Motor neuron (in vitro differentiated cells): Measurements from ENCODE around the gene DENND11. TPM values are rescaled to one million over a fixed set of nuclear protein-coding genes. Genes with fewer than 3 reads are reported as not detected.
A peak's percentile ranks its signal among the peaks of the same experiment; 100 is the strongest.

Experiments used
- ATAC-seq, 8 experiments: fragments of 200-7000 bp; cut with Tn5 transposase; replicated peaks in 6 of 8; 2 replicates each; pipeline ENCODE4 v1.8.0; 2021; ENCODE audit warnings: mild to moderate bottlenecking in 8 of 8, moderate library complexity in 8 of 8
- H3K27ac ChIP-seq, 2 donors: fragments of 250-450 bp; sonication (Bioruptor Pico); 2 replicates each; pipeline ENCODE4 v1.9.0; 2021; ENCODE audit warnings: antibody characterized with exemption in 2 of 2, mild to moderate bottlenecking in 2 of 2, moderate library complexity in 1 of 2
- H3K4me1 ChIP-seq, 2 donors: fragments of 250-450 bp; sonication (Bioruptor Pico); replicated peaks in 1 of 2; 2 replicates each; pipeline ENCODE4 v1.6.1; 2021; ENCODE audit warnings: antibody characterized with exemption in 2 of 2, mild to moderate bottlenecking in 2 of 2, moderate library complexity in 1 of 2
- H3K4me3 ChIP-seq, 5 donors: fragments of 250-450 bp; sonication (Bioruptor Pico); 2 replicates each; pipeline ENCODE4 v1.9.0; 2021; ENCODE audit warnings: antibody characterized with exemption in 5 of 5, mild to moderate bottlenecking in 5 of 5, moderate library complexity in 4 of 5
- WGBS, 10 experiments: fragments of 450-650 bp; shearing (Covaris generic); methylation state at CpG; one replicate each; pipeline ENCODE4 v1.0.0; 2022; 5-methylcytosine and 5-hydroxymethylcytosine counted together
- in situ Hi-C, 9 experiments: fragments of 400-800 bp; cut with MboI; loops; one replicate each; pipeline ENCODE4 v1.15.0; 2021; ENCODE audit warnings: low sequenced_read_pairs in 9 of 9, low pct_unique_long_range_greater_than_20kb in 2 of 9; ENCODE audit not compliant: unreplicated experiment in 9 of 9
- total RNA-seq, 8 experiments: library from RNA; unstranded; fragments of 300-600 nt; gene quantifications; 2 replicates each; pipeline versions ENCODE4 v1.2.3 to v1.2.4, GENCODE V29; 2022

The DENND11 gene
- total RNA-seq, 8 experiments from 2014 or later, result 3.4 to 22.5 (median 16.7) TPM

DNA sequence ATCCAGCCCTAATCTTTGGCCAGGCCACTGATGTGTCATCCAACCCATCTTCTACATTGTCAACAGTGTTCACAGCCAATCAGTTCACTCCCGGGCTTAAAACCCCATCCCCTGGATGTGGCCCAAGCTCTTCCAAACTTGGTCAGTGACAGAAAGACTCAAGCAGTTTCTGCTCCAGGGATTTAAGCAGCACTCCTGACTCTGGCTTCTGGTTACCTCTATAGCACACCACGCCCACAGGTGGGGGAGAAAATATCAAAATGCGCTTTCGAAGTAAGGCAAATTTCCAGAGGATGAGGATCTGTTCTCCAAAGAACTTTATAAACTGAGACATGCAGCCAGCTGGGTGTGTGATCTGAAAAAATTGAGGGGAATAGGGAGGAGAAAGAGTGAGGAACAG lies 35.9 kb downstream of the DENND11 start:
- no peak for ATAC-seq
- in situ Hi-C loops, result no loop called here
- 11 to 100% (median 96%) methylated on average over 1 to 4 of the region's 4 CpGs; no CpG with 5 or more reads in 2 of the 10 experiments for WGBS, 10 experiments
- no peak overlapping the region for H3K4me3 ChIP-seq
- no peaks in the 10 kb centered on the region for H3K4me1 ChIP-seq
- no peak overlapping the region for H3K27ac ChIP-seq

DNA sequence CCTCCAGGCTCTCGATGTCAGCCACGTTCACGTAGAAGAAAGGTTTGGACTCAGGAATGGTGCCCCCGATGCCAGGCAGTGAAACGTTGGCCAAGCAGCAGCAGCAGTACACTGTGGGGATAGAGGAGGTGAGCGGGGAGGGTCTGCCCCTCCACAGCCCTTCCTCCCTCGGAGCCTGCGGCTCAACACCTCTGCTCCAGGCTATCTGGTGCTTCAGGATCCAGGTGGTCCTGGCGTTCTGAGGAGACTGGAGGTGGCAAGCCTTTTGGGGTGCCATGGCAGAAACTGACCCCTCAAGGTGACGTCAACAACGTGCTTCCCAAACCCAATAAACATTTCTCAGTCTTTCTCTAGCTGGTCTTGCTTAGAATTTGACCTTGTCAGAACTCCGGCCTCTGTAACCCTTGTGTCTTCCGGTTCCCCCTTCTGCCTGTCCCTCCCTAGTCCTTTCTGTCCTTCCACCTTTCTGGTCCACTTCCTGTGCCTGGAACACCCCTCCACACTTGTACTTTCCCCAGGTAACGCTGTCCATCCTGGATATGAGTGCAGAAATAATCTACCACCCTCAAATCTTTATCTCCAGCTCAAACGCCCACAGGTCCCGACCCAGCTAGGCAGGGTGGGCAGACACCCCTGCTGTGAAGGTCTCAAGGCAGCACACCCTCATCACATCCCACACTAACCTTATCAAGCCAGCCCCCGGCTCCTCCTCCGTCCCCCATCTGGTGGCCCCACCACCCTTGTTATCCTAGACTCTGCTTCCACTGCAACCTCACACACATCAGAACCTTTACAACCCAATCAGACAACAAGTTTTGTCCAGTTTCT lies 36.5 kb downstream of the DENND11 start:
- in situ Hi-C loops, result no loop called here
- 90 to 100% (median 95%) methylated on average over 2 to 5 of the region's 18 CpGs; no CpG with 5 or more reads in 3 of the 10 experiments for WGBS, 10 experiments
- Histone ChIP-seq H3K4me3 (no peak overlapping the region), H3K4me1 (no peaks in the 10 kb centered on the region), H3K27ac (no peak overlapping the region)
- ATAC-seq, result no peak

DNA sequence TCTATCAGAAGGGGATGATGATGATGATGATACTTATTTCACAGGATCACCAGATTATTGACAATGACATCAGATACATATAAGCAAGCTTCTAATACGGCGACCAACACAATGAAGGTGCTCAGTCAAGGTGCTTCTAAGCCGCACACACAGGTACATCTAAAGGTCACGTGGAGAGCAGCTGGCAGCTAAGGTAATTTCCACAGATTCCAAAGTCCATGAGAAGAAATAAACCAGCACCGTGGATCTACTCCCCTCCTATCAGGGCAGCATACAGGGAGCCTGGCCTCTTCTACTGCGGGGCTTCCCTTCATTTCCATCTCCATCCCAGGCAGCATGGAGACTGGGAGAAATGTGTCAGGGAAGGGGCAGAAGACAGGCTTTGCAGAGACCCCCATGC lies 37.5 kb downstream of the DENND11 start:
- Histone ChIP-seq H3K4me1 (no peaks in the 10 kb centered on the region), H3K27ac (no peak overlapping the region), H3K4me3 (no peak overlapping the region)
- WGBS, 10 experiments, result 100% methylated on average over 1 to 4 of the region's 6 CpGs; no CpG with 5 or more reads in 8 of the 10 experiments
- no peak for ATAC-seq
- in situ Hi-C loops, result no loop called here

DNA sequence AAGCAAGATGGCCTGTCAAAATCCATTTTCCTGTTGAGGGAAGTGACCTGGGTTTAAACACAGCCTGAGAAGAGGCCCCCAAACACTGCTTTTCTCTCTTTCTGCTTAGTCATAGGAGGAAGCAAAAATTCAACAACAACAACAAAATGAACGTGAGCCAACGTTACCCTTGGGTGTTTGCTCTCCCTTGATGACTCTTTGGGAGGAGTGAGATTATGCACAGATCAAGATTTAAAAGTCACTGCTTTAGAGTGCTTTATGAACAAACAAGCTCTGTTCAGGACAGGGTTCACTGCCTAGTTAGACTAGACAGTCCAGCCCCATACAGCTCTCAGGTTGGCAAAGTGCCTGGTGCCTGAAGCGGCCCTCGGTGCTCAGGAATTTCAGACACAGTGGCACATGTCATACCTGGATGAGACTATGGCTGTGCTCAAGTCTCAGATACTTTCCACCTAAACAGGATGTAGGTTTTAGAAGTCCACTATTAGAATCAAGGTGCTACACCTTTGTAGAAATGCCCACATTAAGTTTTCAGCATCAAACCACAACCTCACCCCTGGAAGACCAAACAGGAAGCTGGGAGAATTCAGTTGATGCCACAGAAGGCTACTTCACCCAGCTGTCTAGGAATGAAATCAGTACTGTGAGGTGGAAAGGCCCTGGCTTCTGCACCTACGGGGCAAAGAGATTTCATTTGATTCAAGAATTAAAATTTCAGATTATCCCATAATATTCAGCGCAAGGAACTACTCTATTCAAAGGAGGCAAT lies 38.7 kb downstream of the DENND11 start:
- H3K4me3 ChIP-seq, result no peak overlapping the region
- in situ Hi-C loops, result no loop called here
- no peaks in the 10 kb centered on the region for H3K4me1 ChIP-seq
- 46 to 100% (median 100%) methylated on average over 1 to 4 of the region's 6 CpGs; no CpG with 5 or more reads in 1 of the 10 experiments for WGBS, 10 experiments
- H3K27ac ChIP-seq, result no peak overlapping the region
- ATAC-seq, result peak in 3 of 8 experiments; percentile 78 to 90 (median 83)

DNA sequence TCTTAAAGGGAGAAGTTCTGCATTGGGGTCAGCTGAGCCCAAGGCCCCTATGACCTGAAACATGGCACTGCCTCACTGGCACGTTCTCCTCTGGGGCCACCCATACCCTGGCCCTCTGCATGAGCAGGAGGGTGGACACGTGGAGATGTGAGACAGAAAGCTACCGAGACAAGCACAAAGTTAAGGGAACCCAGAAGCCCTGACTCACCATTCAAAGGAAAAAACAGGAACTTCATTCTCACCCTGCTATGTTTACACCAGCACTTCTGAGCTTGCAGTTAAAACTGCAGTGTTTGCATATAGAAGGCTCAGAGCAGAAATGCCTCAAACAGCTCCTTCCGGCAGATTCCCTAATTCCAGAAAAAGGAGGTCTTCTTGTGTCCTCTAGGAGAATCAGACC lies 41.7 kb downstream of the DENND11 start:
- Histone ChIP-seq H3K4me1 (no peaks in the 10 kb centered on the region), H3K27ac (no peak overlapping the region), H3K4me3 (no peak overlapping the region)
- WGBS, 10 experiments, result 80 to 100% (median 98%) methylated on average over 1 to 4 of the region's 4 CpGs; no CpG with 5 or more reads in 2 of the 10 experiments
- in situ Hi-C loops, result no loop called here
- no peak for ATAC-seq

DNA sequence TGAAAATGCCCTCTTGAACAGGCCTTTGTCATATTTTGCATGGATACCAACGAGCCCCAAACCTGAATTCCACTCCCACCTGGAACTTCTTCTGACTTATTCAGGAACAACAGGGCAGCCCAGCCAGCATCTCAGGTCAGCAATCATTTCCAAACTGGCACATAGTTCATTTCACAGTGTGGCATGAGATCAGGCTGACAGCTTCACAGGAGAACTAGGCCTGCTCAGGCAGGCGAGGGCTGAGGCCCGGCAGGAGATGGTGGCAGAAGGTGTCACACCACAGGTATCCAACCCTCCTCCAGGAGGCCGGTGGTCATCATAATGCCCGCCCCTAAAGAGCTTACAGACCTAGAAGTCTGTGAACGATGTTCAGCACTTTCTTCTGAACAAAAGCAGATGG lies 42.5 kb downstream of the DENND11 start:
- Histone ChIP-seq H3K4me3 (no peak overlapping the region), H3K27ac (no peak overlapping the region), H3K4me1 (peaks cover 2 to 3% of the 10 kb centered on the region in 2 donors)
- 83 to 90% (median 89%) methylated on average over 1 to 4 of the region's 6 CpGs; no CpG with 5 or more reads in 7 of the 10 experiments for WGBS, 10 experiments
- in situ Hi-C loops, result no loop called here
- ATAC-seq, result no peak

DNA sequence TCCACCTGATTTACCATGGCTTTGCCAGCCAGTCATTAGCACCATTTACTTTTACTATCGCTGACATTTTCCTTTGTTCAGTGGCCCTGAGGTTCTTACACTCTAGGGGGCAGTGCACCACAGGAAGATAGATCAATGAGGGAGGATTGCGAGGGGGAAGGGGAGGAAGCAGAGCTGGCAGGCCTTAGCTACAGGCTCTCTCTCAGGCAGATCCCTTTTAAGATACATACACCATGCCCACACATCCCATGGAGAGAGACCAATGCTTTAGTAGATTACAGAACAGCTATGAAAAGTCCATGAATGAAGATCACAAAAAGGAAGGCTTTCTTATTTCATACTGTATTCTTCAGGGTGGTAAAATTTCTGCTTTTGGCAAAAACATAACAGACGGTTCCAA lies 47.4 kb downstream of the DENND11 start:
- in situ Hi-C loops, result no loop called here
- 33 to 80% (median 39%) methylated on average over 1 to 3 of the region's 3 CpGs; no CpG with 5 or more reads in 3 of the 10 experiments for WGBS, 10 experiments
- Histone ChIP-seq H3K4me3 (no peak overlapping the region), H3K4me1 (peaks cover 8 to 9% of the 10 kb centered on the region in 2 donors), H3K27ac (no peak overlapping the region)
- ATAC-seq, result peak; percentile 46 to 75 (median 66)

DNA sequence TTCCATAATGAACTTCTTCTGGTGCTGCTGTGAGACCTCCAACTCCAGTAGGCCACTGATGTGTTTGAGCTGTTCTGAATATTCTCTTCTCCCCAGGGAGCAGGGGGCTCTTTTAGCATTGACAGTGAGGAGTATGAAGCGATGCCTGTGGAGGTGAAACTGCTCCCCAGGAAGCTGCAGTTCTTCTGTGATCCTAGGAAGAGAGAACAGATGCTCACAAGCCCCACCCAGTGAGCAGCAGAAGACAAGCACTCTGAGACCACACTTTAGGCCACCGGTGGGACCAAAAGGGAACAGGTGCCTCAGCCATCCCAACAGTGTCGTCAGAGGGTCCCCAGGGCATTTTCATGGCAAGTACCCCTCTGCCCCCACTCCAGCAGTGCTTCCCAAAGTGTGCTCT lies 49.3 kb downstream of the DENND11 start:
- in situ Hi-C loops, result no loop called here
- H3K4me1 ChIP-seq, result peaks cover 14 to 18% of the 10 kb centered on the region in 2 donors
- no peak overlapping the region for H3K27ac ChIP-seq
- no peak overlapping the region for H3K4me3 ChIP-seq
- 60 to 100% (median 90%) methylated on average over 1 of the region's 3 CpGs; no CpG with 5 or more reads in 6 of the 10 experiments for WGBS, 10 experiments
- no peak for ATAC-seq

Other genes with a start within 250 kb of the DENND11 start
- 100 to 1,000 TPM in 1 of 8 experiments, 10 to 100 TPM in 7; 27.7 to 253 (median 39.5) TPM for gene AGK, start 150.8 kb downstream of the DENND11 start, total RNA-seq
- under 1 TPM in 6 of 8 experiments, not detected in 2; 0.14 to 0.33 (median 0.20) TPM for gene WEE2, start 6.2 kb upstream of the DENND11 start, total RNA-seq
- 100 to 1,000 TPM; 167 to 355 (median 255) TPM for gene SSBP1, start 36.2 kb upstream of the DENND11 start, total RNA-seq
- 1 to 10 TPM in 7 of 8 experiments, under 1 TPM in 1; 0.46 to 2.7 (median 1.8) TPM for gene TAS2R3, start 61.9 kb upstream of the DENND11 start, total RNA-seq
- 1 to 10 TPM in 7 of 8 experiments, under 1 TPM in 1; 0.46 to 3.1 (median 1.8) TPM for gene TAS2R4, start 74.5 kb upstream of the DENND11 start, total RNA-seq
- 1 to 10 TPM in 7 of 8 experiments, under 1 TPM in 1; 0.21 to 2.4 (median 1.8) TPM for gene TAS2R5, start 88.1 kb upstream of the DENND11 start, total RNA-seq
- under 1 TPM; 0.15 to 0.73 (median 0.26) TPM for gene PRSS37, start 139.3 kb upstream of the DENND11 start, total RNA-seq
- under 1 TPM in 4 of 8 experiments, not detected in 4; 0.21 to 0.52 (median 0.28) TPM for gene OR9A4, start 214.2 kb upstream of the DENND11 start, total RNA-seq
- under 1 TPM in 7 of 8 experiments, not detected in 1; 0.04 to 0.63 (median 0.38) TPM for gene CLEC5A, start 244.8 kb upstream of the DENND11 start, total RNA-seq